HCT116 (cell line): ENCODE measurements around the gene FGF3. TPM values are rescaled to one million over a fixed set of nuclear protein-coding genes. Genes with fewer than 3 reads are reported as not detected.

Source experiments
- ATAC-seq: fragments of 200-7000 bp; cut with Tn5 transposase; 2 replicates; pipeline ENCODE4 v1.9.1; 2020; ENCODE audit warnings: mild to moderate bottlenecking, moderate library complexity
- BruUV-seq: library from RNA; stranded (reverse); fragments of 400-500 nt; replicated peaks from 2 replicates; lab custom pipeline; 2021; lab: Mats Ljungman, UMichigan
- CTCF ChIA-PET: fragments of 300-600 bp; sonication (Branson Sonifier 250); formaldehyde crosslinking; loops from one replicate; lab custom pipeline; 2021; ENCODE audit warnings: antibody characterized with exemption; lab: Charles Lee
- POLR2A ChIA-PET: fragments of 300-600, 350-600 bp; sonication (Branson Sonifier 250); formaldehyde crosslinking; loops from one replicate; lab custom pipeline; 2021; ENCODE audit warnings: antibody characterized with exemption; lab: Charles Lee
- RAD21 ChIA-PET, 2 experiments: fragments of 300-600 bp; sonication (Branson Sonifier 250); formaldehyde crosslinking; loops; one replicate each; lab custom pipeline; 2023; ENCODE audit warnings: low total read pairs in 2 of 2; ENCODE audit not compliant: uncharacterized antibody in 2 of 2, unreplicated experiment in 2 of 2, low non-redundant PET in 1 of 2; lab: Charles Lee
- DNase-seq: peaks from one replicate; pipeline ENCODE4 v3.0.0-alpha.2; 2010; ENCODE audit warnings: low read depth, low spot score
- H2AFZ ChIP-seq: fragments of 200-600 bp; shearing (Covaris generic), sonication (generic); 2 replicates; pipeline ENCODE4 v1.6.1; 2017; ENCODE audit warnings: low read depth, mixed run types, mixed read lengths, antibody characterized with exemption, low read length; ENCODE audit not compliant: poor library complexity, severe bottlenecking
- H3K27ac ChIP-seq: 2 replicates; pipeline ENCODE4 v1.5.1; 2012; ENCODE audit warnings: low read depth, low read length
- H3K27me3 ChIP-seq: fragments of 200-600 bp; sonication (generic); 2 replicates; pipeline ENCODE4 v1.6.1; 2016; ENCODE audit warnings: mixed run types, low read length, mixed read lengths; ENCODE audit not compliant: insufficient read depth
- H3K36me3 ChIP-seq, 2 experiments: fragments of 200-500 bp in 1 of 2; fragments of 200-600 bp in 1 of 2; sonication (Bioruptor generic) in 1 of 2; sonication (generic) in 1 of 2; 2 replicates each; pipeline versions ENCODE4 v1.5.1 to v1.6.1; 2014 to 2016; ENCODE audit warnings: low read length in 2 of 2, inconsistent platforms in 1 of 2, mixed read lengths in 1 of 2, mixed run types in 1 of 2; ENCODE audit not compliant: insufficient read depth in 2 of 2, control insufficient read depth in 1 of 2
- H3K4me1 ChIP-seq, 2 experiments: fragments of 200-600 bp in 1 of 2; sonication (generic) in 1 of 2; 2 replicates each; pipeline versions ENCODE4 v1.5.1 to v1.6.1; 2012 to 2017; ENCODE audit warnings: low read length in 2 of 2, inconsistent platforms in 1 of 2, mild to moderate bottlenecking in 1 of 2, mixed read lengths in 1 of 2, mixed run types in 1 of 2, moderate library complexity in 1 of 2; ENCODE audit not compliant: insufficient read depth in 2 of 2, control insufficient read depth in 1 of 2
- H3K4me2 ChIP-seq: fragments of 200-600 bp; sonication (generic); 2 replicates; pipeline ENCODE4 v1.6.1; 2017; ENCODE audit warnings: mixed run types, low read length, mixed read lengths
- H3K4me3 ChIP-seq, 2 experiments: fragments of 200-600 bp in 1 of 2; sonication (generic) in 1 of 2; replicated peaks in 1 of 2; 2 replicates each; pipeline ENCODE4 v1.5.1; 2011 to 2016; ENCODE audit warnings: low read length in 2 of 2, control low read depth in 1 of 2, low read depth in 1 of 2, mild to moderate bottlenecking in 1 of 2, mixed read lengths in 1 of 2, mixed run types in 1 of 2
- H3K79me2 ChIP-seq: fragments of 200-600 bp; sonication (generic); 2 replicates; pipeline ENCODE4 v1.6.1; 2017; ENCODE audit warnings: mild to moderate bottlenecking, mixed run types, low read length, moderate library complexity, mixed read lengths; ENCODE audit not compliant: insufficient read depth
- H3K9ac ChIP-seq: fragments of 200-600 bp; sonication (generic); 2 replicates; pipeline ENCODE4 v1.6.1; 2016; ENCODE audit warnings: low read length, mixed read lengths
- H3K9me2 ChIP-seq: fragments of 200-600 bp; sonication (generic), shearing (Covaris generic); 2 replicates; pipeline ENCODE4 v1.6.1; 2017; ENCODE audit warnings: mixed run types, mild to moderate bottlenecking, moderate library complexity; ENCODE audit not compliant: insufficient read depth
- H3K9me3 ChIP-seq, 2 experiments: fragments of 200-500 bp in 1 of 2; fragments of 200-600 bp in 1 of 2; sonication (Bioruptor generic) in 1 of 2; sonication (generic) in 1 of 2; 2 replicates each; pipeline ENCODE4 v1.6.1; 2014 to 2017; ENCODE audit warnings: low read length in 2 of 2, mixed read lengths in 2 of 2, inconsistent platforms in 1 of 2, low read depth in 1 of 2, mild to moderate bottlenecking in 1 of 2, mixed run types in 1 of 2, moderate library complexity in 1 of 2; ENCODE audit not compliant: control insufficient read depth in 1 of 2, insufficient read depth in 1 of 2
- H4K20me1 ChIP-seq: fragments of 200-600 bp; sonication (generic), shearing (Covaris generic); 2 replicates; pipeline ENCODE4 v1.6.1; 2017; ENCODE audit warnings: mixed run types, mild to moderate bottlenecking, moderate library complexity; ENCODE audit not compliant: insufficient read depth
- CBX3 ChIP-seq: IDR thresholded peaks from 2 replicates; pipeline ENCODE4 v1.6.1; 2012; ENCODE audit warnings: low read depth
- CEBPB ChIP-seq: IDR thresholded peaks from 2 replicates; pipeline ENCODE4 v1.6.1; 2012; ENCODE audit warnings: low read depth
- CTCF ChIP-seq, 3 experiments: fragments of 200-600 bp in 1 of 3; sonication (generic) in 1 of 3; IDR thresholded peaks in 2 of 3; conservative IDR thresholded peaks in 1 of 3; 2 replicates each; pipeline ENCODE4 v1.5.1; 2012 to 2017; ENCODE audit warnings: low read depth in 2 of 3, low read length in 2 of 3, antibody characterized with exemption in 1 of 3, borderline replicate concordance in 1 of 3, control low read depth in 1 of 3, mild to moderate bottlenecking in 1 of 3, mixed read lengths in 1 of 3, mixed run types in 1 of 3, moderate library complexity in 1 of 3; ENCODE audit not compliant: insufficient read depth in 1 of 3
- EGR1 ChIP-seq: IDR thresholded peaks from 2 replicates; pipeline ENCODE4 v1.6.1; 2012; ENCODE audit warnings: low read depth
- ELF1 ChIP-seq: IDR thresholded peaks from 2 replicates; pipeline ENCODE4 v1.6.1; 2012; ENCODE audit warnings: low read depth, borderline replicate concordance
- EZH2 ChIP-seq: fragments of 200-600 bp; sonication (generic); IDR thresholded peaks from 2 replicates; pipeline ENCODE4 v1.6.1; 2017; ENCODE audit warnings: antibody characterized with exemption, mixed run types
- EZH2phosphoT487 ChIP-seq: fragments of 200-600 bp; IDR thresholded peaks from 2 replicates; pipeline ENCODE4 v1.6.1; 2018; ENCODE audit warnings: antibody characterized with exemption, borderline replicate concordance
- FOSL1 ChIP-seq: IDR thresholded peaks from 2 replicates; pipeline ENCODE4 v1.6.1; 2012; ENCODE audit warnings: low read depth
- JUND ChIP-seq: IDR thresholded peaks from 2 replicates; pipeline ENCODE4 v1.6.1; 2012
- MAX ChIP-seq: IDR thresholded peaks from 2 replicates; pipeline ENCODE4 v1.6.1; 2012
- POLR2AphosphoS5 ChIP-seq: IDR thresholded peaks from 2 replicates; pipeline ENCODE4 v1.6.1; 2011; ENCODE audit warnings: mild to moderate bottlenecking, low read depth, low read length, moderate library complexity
- RAD21 ChIP-seq: IDR thresholded peaks from 2 replicates; pipeline ENCODE4 v1.6.1; 2012; ENCODE audit warnings: low read depth, mild to moderate bottlenecking
- SIN3A ChIP-seq: IDR thresholded peaks from 2 replicates; pipeline ENCODE4 v1.6.1; 2012; ENCODE audit warnings: low read depth
- SP1 ChIP-seq: IDR thresholded peaks from 2 replicates; pipeline ENCODE4 v1.6.1; 2012; ENCODE audit warnings: low read depth
- SRF ChIP-seq: IDR thresholded peaks from 2 replicates; pipeline ENCODE4 v1.6.1; 2012; ENCODE audit warnings: low read depth
- YY1 ChIP-seq: IDR thresholded peaks from 2 replicates; pipeline ENCODE4 v1.6.1; 2011; ENCODE audit warnings: low read length, low read depth, moderate library complexity, mild to moderate bottlenecking; ENCODE audit not compliant: insufficient replicate concordance; ENCODE audit errors: extremely low read depth
- intact Hi-C: fragments of 100-400 bp; cut with micrococcal nuclease; formaldehyde crosslinking; loops from 2 replicates; pipeline ENCODE4 v1.10.0; 2022
- total RNA-seq: library from RNA; stranded (reverse); gene quantifications from one replicate; pipeline ENCODE4 v1.2.1, GENCODE V29; 2021; ENCODE audit not compliant: unreplicated experiment
- TF ChIP-seq, protein P1 (sequence below): IDR thresholded peaks from 2 replicates; pipeline ENCODE4 v1.6.1; 2012; ENCODE audit warnings: low read depth

The FGF3 gene
- total RNA-seq, 1 experiment from 2014 or later: not detected

DNA sequence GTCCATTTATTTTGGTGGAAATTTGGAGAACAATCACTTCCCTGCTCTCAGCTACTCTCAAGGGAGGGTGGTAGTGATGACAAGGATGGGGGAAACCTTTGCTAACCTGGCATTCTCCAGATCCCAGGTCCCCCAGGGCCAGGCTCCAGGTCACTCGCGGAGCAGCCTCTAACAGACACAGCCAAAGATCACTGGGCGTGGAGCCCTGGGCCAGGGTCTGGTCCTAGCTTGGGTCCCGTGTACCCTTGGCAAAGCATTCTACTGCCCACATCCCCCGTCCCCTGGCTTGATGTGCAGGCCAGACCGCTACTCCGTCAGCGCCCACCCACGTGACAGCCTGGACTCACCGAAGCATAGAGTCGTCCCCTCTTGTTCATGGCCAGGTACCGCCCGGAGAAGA, 3.2 kb downstream of the FGF3 start:
- intact Hi-C loops: no loop called here
- ATAC-seq (no peak), DNase-seq (no peak)
- H3K79me2 ChIP-seq: no peaks in the 10 kb centered on the region
- no peak overlapping the region for H3K9ac ChIP-seq
- H3K36me3 ChIP-seq: no peaks in the 10 kb centered on the region
- no peaks in the 10 kb centered on the region for H3K9me3 ChIP-seq
- 0 out of 2 replicates have a peak, but pooled peaks cover 8% of the 10 kb centered on the region for H3K27me3 ChIP-seq
- no peaks in the 10 kb centered on the region for H3K9me2 ChIP-seq
- no TSS peak for BruUV-seq
- no peaks in the 10 kb centered on the region for H4K20me1 ChIP-seq
- H3K4me1 ChIP-seq: peaks cover 3 to 16% of the 10 kb centered on the region in 2 experiments; a peak in 3 of 4 replicates
- H2AFZ ChIP-seq: no peak overlapping the region
- H3K27ac ChIP-seq: no peak overlapping the region
- no peak overlapping the region for H3K4me3 ChIP-seq
- TF ChIP-seq FOSL1 (no peak), ELF1 (no peak), EZH2 (no peak), POLR2AphosphoS5 (no peak), EZH2phosphoT487 (no peak), CTCF (IDR thresholded peaks at IDR 0.05 in 2 of 3, conservative IDR thresholded peaks at IDR 0.05 in 1 of 3; ENCODE audit: borderline replicate concordance in 1 of 3, insufficient read depth in 1 of 3, low read depth in 2 of 3, low read length in 2 of 3) (no peak), EGR1 (no peak), MAX (no peak), RAD21 (no peak), CBX3 (no peak), SIN3A (no peak), JUND (no peak), YY1 (no peak), SRF (no peak), CEBPB (no peak), SP1 (no peak)
- TF ChIP-seq, protein P1, sequence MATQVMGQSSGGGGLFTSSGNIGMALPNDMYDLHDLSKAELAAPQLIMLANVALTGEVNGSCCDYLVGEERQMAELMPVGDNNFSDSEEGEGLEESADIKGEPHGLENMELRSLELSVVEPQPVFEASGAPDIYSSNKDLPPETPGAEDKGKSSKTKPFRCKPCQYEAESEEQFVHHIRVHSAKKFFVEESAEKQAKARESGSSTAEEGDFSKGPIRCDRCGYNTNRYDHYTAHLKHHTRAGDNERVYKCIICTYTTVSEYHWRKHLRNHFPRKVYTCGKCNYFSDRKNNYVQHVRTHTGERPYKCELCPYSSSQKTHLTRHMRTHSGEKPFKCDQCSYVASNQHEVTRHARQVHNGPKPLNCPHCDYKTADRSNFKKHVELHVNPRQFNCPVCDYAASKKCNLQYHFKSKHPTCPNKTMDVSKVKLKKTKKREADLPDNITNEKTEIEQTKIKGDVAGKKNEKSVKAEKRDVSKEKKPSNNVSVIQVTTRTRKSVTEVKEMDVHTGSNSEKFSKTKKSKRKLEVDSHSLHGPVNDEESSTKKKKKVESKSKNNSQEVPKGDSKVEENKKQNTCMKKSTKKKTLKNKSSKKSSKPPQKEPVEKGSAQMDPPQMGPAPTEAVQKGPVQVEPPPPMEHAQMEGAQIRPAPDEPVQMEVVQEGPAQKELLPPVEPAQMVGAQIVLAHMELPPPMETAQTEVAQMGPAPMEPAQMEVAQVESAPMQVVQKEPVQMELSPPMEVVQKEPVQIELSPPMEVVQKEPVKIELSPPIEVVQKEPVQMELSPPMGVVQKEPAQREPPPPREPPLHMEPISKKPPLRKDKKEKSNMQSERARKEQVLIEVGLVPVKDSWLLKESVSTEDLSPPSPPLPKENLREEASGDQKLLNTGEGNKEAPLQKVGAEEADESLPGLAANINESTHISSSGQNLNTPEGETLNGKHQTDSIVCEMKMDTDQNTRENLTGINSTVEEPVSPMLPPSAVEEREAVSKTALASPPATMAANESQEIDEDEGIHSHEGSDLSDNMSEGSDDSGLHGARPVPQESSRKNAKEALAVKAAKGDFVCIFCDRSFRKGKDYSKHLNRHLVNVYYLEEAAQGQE: no peak
- no peak overlapping the region for H3K4me2 ChIP-seq
- CTCF ChIA-PET: no interaction called here
- POLR2A ChIA-PET: no interaction called here
- RAD21 ChIA-PET: no interaction called here
